ENCODE data around the gene BTAF1.

BTAF1 gene

GRCh38 chr10:92042541-92042940 is 119.0 kb downstream of the BTAF1 start:
- no peak for DNase-seq (ENCODE audit: low read depth)
- no peak for TF ChIP-seq CTCF (IDR thresholded peaks at IDR 0.05; ENCODE audit: insufficient read depth, low read depth, low read length, missing control alignments)
- no peak overlapping the region for H3K4me3 ChIP-seq (ENCODE audit: low read depth, low read length)

GRCh38 chr10:92045641-92046106 is 122.1 kb downstream of the BTAF1 start:
- no peak for DNase-seq (ENCODE audit: low read depth)
- TF ChIP-seq CTCF (IDR thresholded peaks at IDR 0.05; ENCODE audit: insufficient read depth, low read depth, low read length, missing control alignments) = no peak
- no peak overlapping the region for H3K4me3 ChIP-seq (ENCODE audit: low read depth, low read length)

GRCh38 chr10:92047215-92047614 is 123.6 kb downstream of the BTAF1 start:
- no peak for TF ChIP-seq CTCF (IDR thresholded peaks at IDR 0.05; ENCODE audit: insufficient read depth, low read depth, low read length, missing control alignments)
- no peak overlapping the region for H3K4me3 ChIP-seq (ENCODE audit: low read depth, low read length)
- DNase-seq (ENCODE audit: low read depth) = no peak

GRCh38 chr10:92052088-92052487 is 128.5 kb downstream of the BTAF1 start:
- TF ChIP-seq CTCF (IDR thresholded peaks at IDR 0.05; ENCODE audit: insufficient read depth, low read depth, low read length, missing control alignments) = no peak
- no peak for DNase-seq (ENCODE audit: low read depth)
- H3K4me3 ChIP-seq (ENCODE audit: low read depth, low read length) = no peak overlapping the region

- DNase-seq (ENCODE audit: low read depth) = no peak
- H3K4me3 ChIP-seq (ENCODE audit: low read depth, low read length) = no peak overlapping the region
- no peak for TF ChIP-seq CTCF (IDR thresholded peaks at IDR 0.05; ENCODE audit: insufficient read depth, low read depth, low read length, missing control alignments)
Observed at GRCh38 chr10:92052741-92053140, 129.2 kb downstream of the BTAF1 start.

- H3K4me3 ChIP-seq (ENCODE audit: low read depth, low read length) = no peak overlapping the region
- no peak for TF ChIP-seq CTCF (IDR thresholded peaks at IDR 0.05; ENCODE audit: insufficient read depth, low read depth, low read length, missing control alignments)
- no peak for DNase-seq (ENCODE audit: low read depth)
Observed at GRCh38 chr10:92054807-92055206, 131.2 kb downstream of the BTAF1 start.

GRCh38 chr10:92062273-92062672 is 138.7 kb downstream of the BTAF1 start:
- no peak for TF ChIP-seq CTCF (IDR thresholded peaks at IDR 0.05; ENCODE audit: insufficient read depth, low read depth, low read length, missing control alignments)
- H3K4me3 ChIP-seq (ENCODE audit: low read depth, low read length) = no peak overlapping the region
- no peak for DNase-seq (ENCODE audit: low read depth)

Data from GM12865 (cell line).